SK-N-SH treated with all-trans-retinoic acid at 6 μM for 48 hours (cell line): Measurements from ENCODE around the gene SORCS3.

Experiments
- ATAC-seq: fragments of 200-7000 bp; cut with Tn5 transposase; 3 replicates; pipeline ENCODE4 v1.9.1; 2020; ENCODE audit warnings: mild to moderate bottlenecking, moderate library complexity
- ARNTL ChIP-seq: fragments of 450-650 bp; formaldehyde crosslinking; IDR thresholded peaks from 2 replicates; pipeline ENCODE4 v1.5.0; 2020; ENCODE audit warnings: low read depth, mild to moderate bottlenecking, moderate library complexity, borderline replicate concordance
- BACH2 ChIP-seq: fragments of 250-450 bp; sonication (Bioruptor Pico); IDR thresholded peaks from 2 replicates; pipeline ENCODE4 v1.9.0; 2021; ENCODE audit warnings: mild to moderate bottlenecking, borderline replicate concordance
- CREB5 ChIP-seq: fragments of 250-450 bp; sonication (Bioruptor Pico); IDR thresholded peaks from 2 replicates; pipeline ENCODE4 v1.5.1; 2020; ENCODE audit warnings: low read depth, mild to moderate bottlenecking, moderate library complexity
- CSRNP3 ChIP-seq: fragments of 250-450 bp; sonication (Bioruptor Pico); IDR thresholded peaks from 2 replicates; pipeline ENCODE4 v1.5.1; 2021; ENCODE audit warnings: mild to moderate bottlenecking, moderate library complexity
- ESRRG ChIP-seq: fragments of 250-450 bp; sonication (Bioruptor Pico); IDR thresholded peaks from 2 replicates; pipeline ENCODE4 v1.6.1; 2021; ENCODE audit warnings: mild to moderate bottlenecking
- GLIS3 ChIP-seq: fragments of 250-450 bp; sonication (Bioruptor Pico); IDR thresholded peaks from 2 replicates; pipeline ENCODE4 v1.5.0; 2020; ENCODE audit warnings: mild to moderate bottlenecking, moderate library complexity
- ISL1 ChIP-seq: fragments of 250-450 bp; sonication (Bioruptor Pico); IDR thresholded peaks from 2 replicates; pipeline ENCODE4 v2.1.2; 2022; ENCODE audit warnings: mild to moderate bottlenecking, moderate library complexity
- PATZ1 ChIP-seq: fragments of 250-450 bp; sonication (Bioruptor Pico); IDR thresholded peaks from 2 replicates; pipeline ENCODE4 v1.8.0; 2020; ENCODE audit warnings: mild to moderate bottlenecking, moderate library complexity, borderline replicate concordance
- POU6F1 ChIP-seq: fragments of 250-450 bp; sonication (Bioruptor Pico); IDR thresholded peaks from 2 replicates; pipeline ENCODE4 v1.8.0; 2021; ENCODE audit warnings: low read depth, mild to moderate bottlenecking, moderate library complexity, borderline replicate concordance
- RARB ChIP-seq: fragments of 250-450 bp; sonication (Bioruptor Pico); IDR thresholded peaks from 2 replicates; pipeline ENCODE4 v1.8.0; 2021; ENCODE audit warnings: mild to moderate bottlenecking, moderate library complexity
- SNAI2 ChIP-seq: fragments of 250-450 bp; sonication (Bioruptor Pico); IDR thresholded peaks from 2 replicates; pipeline ENCODE4 v1.5.0; 2020; ENCODE audit warnings: mild to moderate bottlenecking, moderate library complexity
- TCF4 ChIP-seq: fragments of 250-450 bp; sonication (Bioruptor Pico); IDR thresholded peaks from 2 replicates; pipeline ENCODE4 v1.8.0; 2021; ENCODE audit warnings: mild to moderate bottlenecking, moderate library complexity, borderline replicate concordance
- TOX ChIP-seq: fragments of 250-450 bp; sonication (Bioruptor Pico); IDR thresholded peaks from 2 replicates; pipeline ENCODE4 v1.8.0; 2021; ENCODE audit warnings: mild to moderate bottlenecking, moderate library complexity, borderline replicate concordance
- TSHZ2 ChIP-seq: fragments of 250-450 bp; sonication (Bioruptor Pico); IDR thresholded peaks from 2 replicates; pipeline ENCODE4 v1.5.0; 2020; ENCODE audit warnings: mild to moderate bottlenecking, moderate library complexity
- ZC3H10 ChIP-seq: fragments of 250-450 bp; sonication (Bioruptor Pico); IDR thresholded peaks from 2 replicates; pipeline ENCODE4 v1.5.1; 2021; ENCODE audit warnings: mild to moderate bottlenecking, moderate library complexity
- ZFP3 ChIP-seq: fragments of 250-450 bp; sonication (Bioruptor Pico); IDR thresholded peaks from 2 replicates; pipeline ENCODE4 v1.5.0; 2020; ENCODE audit warnings: mild to moderate bottlenecking, moderate library complexity
- ZFP30 ChIP-seq: fragments of 450-650 bp; formaldehyde crosslinking; IDR thresholded peaks from 2 replicates; pipeline ENCODE4 v1.5.0; 2022; ENCODE audit warnings: mild to moderate bottlenecking, moderate library complexity
- ZNF565 ChIP-seq: fragments of 450-650 bp; formaldehyde crosslinking; conservative IDR thresholded peaks from 2 replicates; pipeline ENCODE4 v1.5.0; 2020; ENCODE audit warnings: low read depth, mild to moderate bottlenecking, moderate library complexity
- ZNF70 ChIP-seq: fragments of 450-650 bp; formaldehyde crosslinking; IDR thresholded peaks from 2 replicates; pipeline ENCODE4 v1.5.0; 2020; ENCODE audit warnings: mild to moderate bottlenecking, moderate library complexity

The SORCS3 gene

GRCh38 chr10:105206616-105207015 is 565.5 kb downstream of the SORCS3 start:
- no peak for TF ChIP-seq POU6F1 (CRISPR knock-in tag)
- TF ChIP-seq ZNF70 (CRISPR knock-in tag): no peak
- no peak for TF ChIP-seq SNAI2 (CRISPR knock-in tag)
- no peak for TF ChIP-seq TSHZ2 (CRISPR knock-in tag)
- TF ChIP-seq BACH2 (CRISPR knock-in tag): no peak
- no peak for TF ChIP-seq CSRNP3 (CRISPR knock-in tag)
- TF ChIP-seq ESRRG (CRISPR knock-in tag): no peak
- no peak for TF ChIP-seq CREB5 (CRISPR knock-in tag)
- TF ChIP-seq PATZ1 (CRISPR knock-in tag): no peak
- no peak for TF ChIP-seq RARB (CRISPR knock-in tag)
- no peak for TF ChIP-seq GLIS3
- TF ChIP-seq ZNF565 (CRISPR knock-in tag): no peak
- TF ChIP-seq ZFP30 (CRISPR knock-in tag): no peak
- ATAC-seq: no peak

- no peak for TF ChIP-seq ISL1 (CRISPR knock-in tag)
- TF ChIP-seq BACH2 (CRISPR knock-in tag): no peak
- no peak for TF ChIP-seq CREB5 (CRISPR knock-in tag)
- TF ChIP-seq ZFP3 (CRISPR knock-in tag): no peak
- TF ChIP-seq ZNF70 (CRISPR knock-in tag): no peak
- TF ChIP-seq RARB (CRISPR knock-in tag): no peak
- TF ChIP-seq ARNTL (CRISPR knock-in tag): no peak
- no peak for TF ChIP-seq TCF4
- no peak for TF ChIP-seq ZFP30 (CRISPR knock-in tag)
- TF ChIP-seq TSHZ2 (CRISPR knock-in tag): no peak
- TF ChIP-seq CSRNP3 (CRISPR knock-in tag): no peak
- TF ChIP-seq ZC3H10: no peak
- no peak for TF ChIP-seq GLIS3
- no peak for TF ChIP-seq POU6F1 (CRISPR knock-in tag)
- TF ChIP-seq TOX (CRISPR knock-in tag): no peak
- no peak for ATAC-seq
Measured at GRCh38 chr10:105207476-105207995, 566.4 kb downstream of the SORCS3 start.
